H9 (cell line): ENCODE measurements around the gene MTMR1. TPM values are rescaled to one million over a fixed set of nuclear protein-coding genes. Genes with fewer than 3 reads are reported as not detected.

Experiments used
- DNase-seq: peaks from one replicate; pipeline ENCODE4 v3.0.0-alpha.2; 2017
- H2AFZ ChIP-seq: one replicate; pipeline ENCODE4 v1.6.1; 2013; ENCODE audit warnings: mild to moderate bottlenecking, low read length, control low read depth, moderate library complexity
- H2AK5ac ChIP-seq: 2 replicates; pipeline ENCODE4 v1.6.1; 2013; ENCODE audit warnings: low read length, control low read depth, mixed read lengths; ENCODE audit not compliant: insufficient read length
- H2BK120ac ChIP-seq: one replicate; pipeline ENCODE4 v1.6.1; 2013; ENCODE audit warnings: low read depth, mild to moderate bottlenecking, low read length, control low read depth, inconsistent platforms; ENCODE audit not compliant: poor library complexity, severe bottlenecking
- H2BK12ac ChIP-seq: 2 replicates; pipeline ENCODE4 v1.6.1; 2013; ENCODE audit warnings: low read length, control low read depth, mixed read lengths, low read depth; ENCODE audit not compliant: insufficient read length
- H2BK15ac ChIP-seq: 2 replicates; pipeline ENCODE4 v1.6.1; 2013; ENCODE audit warnings: low read depth, low read length, control low read depth
- H2BK20ac ChIP-seq: one replicate; pipeline ENCODE4 v1.6.1; 2013; ENCODE audit warnings: low read depth, mild to moderate bottlenecking, low read length, control low read depth, inconsistent platforms; ENCODE audit not compliant: poor library complexity, severe bottlenecking
- H2BK5ac ChIP-seq: 2 replicates; pipeline ENCODE4 v1.6.1; 2013; ENCODE audit warnings: low read length, control low read depth, mixed read lengths; ENCODE audit not compliant: insufficient read length
- H3K14ac ChIP-seq: 2 replicates; pipeline ENCODE4 v1.6.1; 2013; ENCODE audit warnings: low read length, control low read depth; ENCODE audit not compliant: insufficient read depth
- H3K18ac ChIP-seq: 2 replicates; pipeline ENCODE4 v1.6.1; 2013; ENCODE audit warnings: low read depth, mild to moderate bottlenecking, mixed read lengths, low read length, control low read depth; ENCODE audit not compliant: insufficient read length
- H3K23ac ChIP-seq: 2 replicates; pipeline ENCODE4 v1.6.1; 2013; ENCODE audit warnings: low read length, control low read depth, mixed read lengths, low read depth; ENCODE audit not compliant: insufficient read length
- H3K23me2 ChIP-seq: 2 replicates; pipeline ENCODE4 v1.6.1; 2013; ENCODE audit warnings: low read depth, mild to moderate bottlenecking, mixed read lengths, low read length, control low read depth; ENCODE audit not compliant: insufficient read length, poor library complexity, severe bottlenecking
- H3K27ac ChIP-seq: 2 replicates; pipeline ENCODE4 v1.5.1; 2013; ENCODE audit warnings: low read length, control low read depth, mixed read lengths, low read depth; ENCODE audit not compliant: insufficient read length
- H3K27me3 ChIP-seq: 2 replicates; pipeline ENCODE4 v1.6.1; 2013; ENCODE audit warnings: low read length, control low read depth, inconsistent platforms; ENCODE audit not compliant: insufficient read depth
- H3K4ac ChIP-seq: 2 replicates; pipeline ENCODE4 v1.6.1; 2013; ENCODE audit warnings: low read depth, mild to moderate bottlenecking, control low read depth, inconsistent platforms, low read length, moderate library complexity
- H3K4me1 ChIP-seq: 2 replicates; pipeline ENCODE4 v1.6.1; 2013; ENCODE audit warnings: low read length, control low read depth, inconsistent platforms; ENCODE audit not compliant: insufficient read depth
- H3K4me2 ChIP-seq: 2 replicates; pipeline ENCODE4 v1.6.1; 2013; ENCODE audit warnings: low read length, control low read depth, mixed read lengths; ENCODE audit not compliant: insufficient read length, insufficient read depth
- H3K56ac ChIP-seq: 2 replicates; pipeline ENCODE4 v1.6.1; 2013; ENCODE audit warnings: low read depth, mild to moderate bottlenecking, mixed read lengths, low read length, control low read depth; ENCODE audit not compliant: insufficient read length
- H3K79me1 ChIP-seq: 2 replicates; pipeline ENCODE4 v1.6.1; 2013; ENCODE audit warnings: low read depth, mild to moderate bottlenecking, moderate library complexity, low read length, control low read depth, inconsistent platforms; ENCODE audit not compliant: insufficient read depth, poor library complexity, severe bottlenecking
- H3K79me2 ChIP-seq: 2 replicates; pipeline ENCODE4 v1.6.1; 2013; ENCODE audit warnings: low read length, control low read depth, inconsistent platforms; ENCODE audit not compliant: insufficient read depth
- H3K9ac ChIP-seq: 2 replicates; pipeline ENCODE4 v1.6.1; 2013; ENCODE audit warnings: low read length, control low read depth, mixed read lengths; ENCODE audit not compliant: insufficient read length; ENCODE audit errors: extremely low read depth
- H3K9me3 ChIP-seq: one replicate; pipeline ENCODE4 v1.6.1; 2013; ENCODE audit warnings: low read depth, low read length, inconsistent platforms; ENCODE audit not compliant: control insufficient read depth
- H3T11ph ChIP-seq: one replicate; pipeline ENCODE4 v1.6.1; 2013; ENCODE audit warnings: mild to moderate bottlenecking, low read length, control low read depth, inconsistent platforms
- H4K20me1 ChIP-seq: one replicate; pipeline ENCODE4 v1.6.1; 2013; ENCODE audit not compliant: control insufficient read depth, insufficient read length, insufficient read depth
- H4K5ac ChIP-seq: 2 replicates; pipeline ENCODE4 v1.6.1; 2013; ENCODE audit warnings: low read depth, mild to moderate bottlenecking, mixed read lengths, low read length, control low read depth; ENCODE audit not compliant: insufficient read length
- H4K8ac ChIP-seq: replicated peaks from 2 replicates; pipeline ENCODE4 v1.6.1; 2013; ENCODE audit warnings: low read length, control low read depth, mixed read lengths, low read depth; ENCODE audit not compliant: insufficient read length
- H4K91ac ChIP-seq: 2 replicates; pipeline ENCODE4 v1.6.1; 2013; ENCODE audit warnings: low read depth, mild to moderate bottlenecking, moderate library complexity, mixed read lengths, low read length, control low read depth; ENCODE audit not compliant: insufficient read length
- H3K27ac Mint-ChIP-seq, 3 experiments: 2 replicates in 2 of 3; 3 replicates in 1 of 3; pipeline ENCODE4 v1.8.0; 2020 to 2021; ENCODE audit warnings: mixed read lengths in 3 of 3, mild to moderate bottlenecking in 1 of 3, moderate library complexity in 1 of 3
- H3K27me3 Mint-ChIP-seq: 2 replicates; pipeline ENCODE4 v1.8.0; 2021; ENCODE audit warnings: low read depth, mild to moderate bottlenecking, moderate library complexity, mixed read lengths
- H3K36me3 Mint-ChIP-seq, 3 experiments: 2 replicates in 2 of 3; 3 replicates in 1 of 3; pipeline ENCODE4 v1.8.0; 2020 to 2021; ENCODE audit warnings: low read depth in 3 of 3, mixed read lengths in 3 of 3; ENCODE audit not compliant: insufficient read depth in 1 of 3
- H3K4me1 Mint-ChIP-seq, 2 experiments: 2 replicates each; pipeline ENCODE4 v1.8.0; 2020; ENCODE audit warnings: mixed read lengths in 2 of 2
- H3K4me3 Mint-ChIP-seq, 2 experiments: 2 replicates in 1 of 2; 3 replicates in 1 of 2; pipeline ENCODE4 v1.8.0; 2020 to 2021; ENCODE audit warnings: mild to moderate bottlenecking in 2 of 2, mixed read lengths in 2 of 2, moderate library complexity in 1 of 2
- H3K9me3 Mint-ChIP-seq, 2 experiments: 2 replicates in 1 of 2; 3 replicates in 1 of 2; pipeline ENCODE4 v1.8.0; 2020; ENCODE audit warnings: mild to moderate bottlenecking in 2 of 2, mixed read lengths in 2 of 2, moderate library complexity in 1 of 2
- CTCF ChIP-seq: fragments of 200-600 bp; sonication (generic); conservative IDR thresholded peaks from 3 replicates; pipeline ENCODE4 v1.8.0; 2021; ENCODE audit warnings: antibody characterized with exemption, mild to moderate bottlenecking
- WGBS: extraction: QIAGEN DNeasy Blood & Tissue Kit; methylation state at CpG from one replicate; pipeline ENCODE4 v1.1.7; 2013; ENCODE audit warnings: missing lambda C conversion rate, low lambda C conversion rate, mixed read lengths; ENCODE audit not compliant: insufficient read length; ENCODE audit errors: extremely low coverage; 5-methylcytosine and 5-hydroxymethylcytosine counted together
- total RNA-seq: library from RNA; stranded (reverse); gene quantifications from 2 replicates; pipeline ENCODE4 v1.2.1, GENCODE V29; 2021

MTMR1 gene
- total RNA-seq, 1 experiment from 2014 or later: 25.2 TPM

- peaks cover 0 to 4% (median 0%) of the 10 kb centered on the region in 3 experiments; a peak in 3 of 7 replicates for H3K36me3 Mint-ChIP-seq
- Histone ChIP-seq H3K79me2 (no peaks in the 10 kb centered on the region), H2BK12ac (no peak overlapping the region), H3K56ac (no peak overlapping the region), H3K27ac (no peak overlapping the region), H2BK20ac (no peak overlapping the region), H3K9ac (no peak overlapping the region), H4K5ac (no peak overlapping the region), H3K4ac (no peak overlapping the region), H3K14ac (no peak overlapping the region), H3K23ac (no peak overlapping the region), H2BK120ac (no peak overlapping the region), H3K27me3 (no peaks in the 10 kb centered on the region), H4K20me1 (no peaks in the 10 kb centered on the region), H2BK15ac (no peak overlapping the region), H3K79me1 (no peaks in the 10 kb centered on the region), H3K18ac (no peak overlapping the region), H3K23me2 (no peaks in the 10 kb centered on the region), H2AFZ (no peak overlapping the region), H4K8ac (no peak overlapping the region), H4K91ac (no peak overlapping the region), H3K9me3 (no peaks in the 10 kb centered on the region), H2BK5ac (no peak overlapping the region), H3K4me2 (no peak overlapping the region), H3T11ph (no peak overlapping the region), H3K4me1 (no peaks in the 10 kb centered on the region), H2AK5ac (no peak overlapping the region)
- peaks cover 57 to 64% of the 10 kb centered on the region in 2 experiments for H3K9me3 Mint-ChIP-seq
- peak; percentile 64 for TF ChIP-seq CTCF
- H3K4me1 Mint-ChIP-seq: no peaks in the 10 kb centered on the region
- H3K4me3 Mint-ChIP-seq: no peak overlapping the region
- H3K27ac Mint-ChIP-seq: no peak overlapping the region
- no peaks in the 10 kb centered on the region; the same call in 1 of the 2 replicates for H3K27me3 Mint-ChIP-seq
- no peak for DNase-seq
- WGBS: no CpG with 5 or more reads among the region's 7 CpGs
Observed at GRCh38 chrX:150680974-150681373, 12.2 kb upstream of the MTMR1 start.
